ENCODE measurements around the gene P4HA2.

P4HA2 gene

DNA sequence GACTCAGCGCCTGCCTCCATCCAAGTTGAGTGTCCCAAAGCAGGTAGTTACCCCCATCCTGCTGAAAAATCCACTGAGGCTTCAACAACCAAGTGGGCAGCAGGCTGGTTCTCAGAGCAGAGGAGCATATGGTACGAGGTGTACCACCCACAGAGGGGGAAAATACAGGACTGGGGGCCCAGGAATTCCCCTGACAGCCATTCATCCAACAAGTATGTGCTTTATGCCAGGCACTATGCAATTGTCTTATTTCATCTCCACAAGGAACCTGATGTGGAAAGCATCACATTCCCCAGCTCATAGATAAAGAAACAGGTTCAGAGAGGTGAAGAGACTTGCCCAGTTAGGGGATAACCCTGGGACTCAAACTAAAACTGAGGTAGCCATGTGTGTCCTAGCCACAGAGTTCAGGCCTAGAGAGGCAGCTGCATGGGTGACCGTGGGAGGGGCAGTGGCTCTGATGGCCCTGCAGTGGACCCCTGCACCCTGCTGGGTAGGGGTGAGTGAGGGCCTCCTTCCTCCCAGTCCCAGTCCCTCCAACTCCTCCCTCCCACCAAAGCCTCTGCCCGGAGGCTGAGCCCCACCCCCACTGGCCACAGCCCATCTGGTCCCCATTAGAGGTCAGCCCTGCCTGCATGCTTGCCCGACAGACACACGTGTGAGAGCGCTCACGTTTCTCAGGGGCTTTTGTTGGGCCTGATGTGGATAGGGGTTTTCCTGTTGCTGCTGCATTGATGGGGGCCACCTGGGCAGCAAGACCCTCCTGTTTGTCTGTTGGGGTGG is 41.3 kb upstream of the P4HA2 start:
- no peak for TF ChIP-seq CTCF (conservative IDR thresholded peaks at IDR 0.05; ENCODE audit: control insufficient read depth, insufficient read depth, low read depth, low read length)
- no peak overlapping the region for H3K4me3 ChIP-seq (ENCODE audit: control insufficient read depth, low read depth, low read length)
- DNase-seq (ENCODE audit: low read depth) = peak; percentile 78

GRCh38 chr5:132267931-132268768 is 40.5 kb upstream of the P4HA2 start:
- no peak for TF ChIP-seq CTCF (conservative IDR thresholded peaks at IDR 0.05; ENCODE audit: control insufficient read depth, insufficient read depth, low read depth, low read length)
- no peak overlapping the region for H3K4me3 ChIP-seq (ENCODE audit: control insufficient read depth, low read depth, low read length)
- DNase-seq (ENCODE audit: low read depth) = no peak

- no peak overlapping the region for H3K4me3 ChIP-seq (ENCODE audit: control insufficient read depth, low read depth, low read length)
- DNase-seq (ENCODE audit: low read depth) = no peak
- no peak for TF ChIP-seq CTCF (conservative IDR thresholded peaks at IDR 0.05; ENCODE audit: control insufficient read depth, insufficient read depth, low read depth, low read length)
Observed at GRCh38 chr5:132267166-132267739, 39.6 kb upstream of the P4HA2 start.

GRCh38 chr5:132266836-132267160 is 39.1 kb upstream of the P4HA2 start:
- H3K4me3 ChIP-seq (ENCODE audit: control insufficient read depth, low read depth, low read length) = no peak overlapping the region
- no peak for DNase-seq (ENCODE audit: low read depth)
- TF ChIP-seq CTCF (conservative IDR thresholded peaks at IDR 0.05; ENCODE audit: control insufficient read depth, insufficient read depth, low read depth, low read length) = no peak

DNA sequence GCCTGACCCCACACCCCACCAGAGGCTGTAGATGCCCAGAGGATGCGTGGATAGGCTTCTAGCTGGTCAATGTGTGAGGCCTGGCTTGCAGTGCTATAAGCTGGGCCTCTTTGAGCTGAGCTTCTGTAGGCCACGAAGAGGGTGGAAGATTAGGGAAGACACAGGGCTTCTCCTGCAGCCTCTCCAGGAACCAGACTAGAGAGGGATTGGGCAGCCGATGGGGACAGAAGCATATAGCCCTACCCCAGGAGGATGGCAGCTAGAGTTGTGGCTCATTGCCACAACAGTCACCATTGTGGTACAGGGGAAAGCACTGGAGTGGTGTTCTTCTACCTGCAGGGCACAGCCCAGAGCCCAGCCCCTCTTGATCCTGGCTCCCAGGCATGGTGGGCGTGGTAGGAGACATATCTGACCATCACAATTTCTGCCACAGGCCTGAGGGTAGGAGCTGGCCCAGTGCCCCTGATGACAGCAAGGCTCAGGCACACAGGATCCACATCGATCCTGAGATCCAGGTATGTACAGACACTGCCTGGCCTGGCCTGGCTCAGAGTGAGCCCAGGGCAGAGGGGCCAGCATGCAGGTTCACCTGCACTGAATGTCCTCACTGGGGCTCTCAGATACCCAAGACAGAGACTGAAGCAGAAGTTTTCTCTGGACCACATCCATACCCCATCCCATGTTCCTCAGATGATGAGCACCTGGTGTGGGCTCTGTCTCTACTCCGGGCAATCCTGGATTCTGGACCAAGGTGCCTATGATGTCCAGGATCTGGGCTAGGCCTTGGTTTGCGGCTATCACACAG is 38.6 kb upstream of the P4HA2 start:
- no peak overlapping the region for H3K4me3 ChIP-seq (ENCODE audit: control insufficient read depth, low read depth, low read length)
- DNase-seq (ENCODE audit: low read depth) = no peak
- TF ChIP-seq CTCF (conservative IDR thresholded peaks at IDR 0.05; ENCODE audit: control insufficient read depth, insufficient read depth, low read depth, low read length) = no peak

- TF ChIP-seq CTCF (conservative IDR thresholded peaks at IDR 0.05; ENCODE audit: control insufficient read depth, insufficient read depth, low read depth, low read length) = no peak
- DNase-seq (ENCODE audit: low read depth) = peak; percentile 93
- no peak overlapping the region for H3K4me3 ChIP-seq (ENCODE audit: control insufficient read depth, low read depth, low read length)
Observed at GRCh38 chr5:132265336-132266030, 37.8 kb upstream of the P4HA2 start.

All from fibroblast of mammary gland (primary cell).